ENCODE data around the gene ASB18.

Gene ASB18

DNA sequence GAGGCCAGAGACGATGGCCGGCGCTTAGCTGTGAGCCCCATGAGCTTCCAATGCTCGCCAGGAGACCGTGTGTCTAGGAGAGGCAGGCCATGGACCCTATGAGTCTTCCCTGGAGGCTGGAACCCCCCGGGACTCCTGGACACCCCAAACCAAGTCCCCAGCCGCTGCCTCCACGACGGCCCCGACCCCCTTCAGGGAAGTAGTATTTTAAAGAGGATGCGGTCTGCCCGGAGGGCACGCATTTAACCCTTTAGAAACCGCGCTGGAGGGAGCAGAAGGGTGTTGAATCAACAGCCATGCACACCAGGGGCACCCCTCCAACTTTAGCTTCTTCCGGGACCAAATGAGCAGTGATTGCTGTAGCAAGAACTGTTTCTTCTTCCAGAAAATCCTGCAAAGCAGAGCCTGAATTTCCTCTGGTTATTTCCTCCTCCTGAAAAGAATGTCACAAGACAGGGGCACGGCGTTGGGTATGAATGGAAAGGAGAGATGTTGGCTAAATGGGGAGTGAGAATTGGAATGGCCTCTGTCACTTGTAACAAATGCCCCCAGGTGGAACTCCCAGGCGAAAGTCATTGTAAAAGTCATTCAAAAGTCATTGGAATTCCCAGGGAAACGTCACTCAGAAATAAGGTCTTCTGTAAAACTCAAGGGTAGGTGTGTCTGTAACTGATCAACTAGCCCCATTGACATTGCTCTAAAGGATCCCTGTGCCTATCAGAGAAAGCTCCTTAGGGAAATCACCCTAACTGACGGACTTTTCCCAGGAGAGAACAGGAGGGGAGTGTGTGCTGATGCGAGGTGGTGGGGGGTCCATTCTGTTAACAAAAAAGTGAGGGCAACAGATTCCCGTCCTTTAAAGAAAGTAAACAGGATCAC is 90.2 kb downstream of the ASB18 start:
- no peak for DNase-seq (ENCODE audit: low spot score)

DNA sequence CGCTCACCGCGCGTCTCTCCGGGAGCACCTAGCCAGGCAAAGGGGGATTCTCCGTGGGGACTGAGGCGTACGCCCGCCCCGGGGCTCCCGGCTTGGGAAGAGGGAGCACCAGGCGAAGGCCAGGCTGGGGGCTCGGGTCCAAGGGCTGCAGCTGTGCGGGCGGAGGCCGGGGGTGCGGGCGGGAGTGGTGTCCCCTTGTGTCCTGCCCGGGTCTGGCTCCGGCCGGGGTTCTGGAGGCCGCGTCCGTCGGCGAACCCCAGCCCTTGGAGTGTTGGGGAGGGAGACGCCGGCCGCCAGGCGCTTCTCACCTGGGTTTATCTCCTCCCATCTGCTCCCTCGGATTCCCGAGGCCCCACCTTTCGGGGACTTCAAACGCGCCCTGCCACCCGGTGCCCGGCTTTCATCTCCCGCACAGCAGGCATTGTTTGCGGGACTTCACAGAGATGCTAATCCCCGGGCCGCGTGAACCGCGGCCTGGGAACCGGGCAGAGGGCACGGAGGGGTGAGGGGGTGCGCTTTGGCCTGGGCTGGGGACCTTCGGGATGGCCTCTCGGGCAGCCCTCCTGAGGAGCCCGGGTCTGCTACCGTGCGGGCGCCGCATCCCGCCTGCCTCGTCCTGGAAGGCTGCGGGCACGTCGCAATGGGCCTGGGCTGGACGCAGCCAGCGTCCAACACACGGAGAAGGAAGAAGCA is 91.0 kb downstream of the ASB18 start:
- DNase-seq (ENCODE audit: low spot score): no peak

- DNase-seq (ENCODE audit: low spot score): no peak
These were observed 91.8 kb downstream of the ASB18 start for GRCh38 chr2:236172255-236173035.

DNA sequence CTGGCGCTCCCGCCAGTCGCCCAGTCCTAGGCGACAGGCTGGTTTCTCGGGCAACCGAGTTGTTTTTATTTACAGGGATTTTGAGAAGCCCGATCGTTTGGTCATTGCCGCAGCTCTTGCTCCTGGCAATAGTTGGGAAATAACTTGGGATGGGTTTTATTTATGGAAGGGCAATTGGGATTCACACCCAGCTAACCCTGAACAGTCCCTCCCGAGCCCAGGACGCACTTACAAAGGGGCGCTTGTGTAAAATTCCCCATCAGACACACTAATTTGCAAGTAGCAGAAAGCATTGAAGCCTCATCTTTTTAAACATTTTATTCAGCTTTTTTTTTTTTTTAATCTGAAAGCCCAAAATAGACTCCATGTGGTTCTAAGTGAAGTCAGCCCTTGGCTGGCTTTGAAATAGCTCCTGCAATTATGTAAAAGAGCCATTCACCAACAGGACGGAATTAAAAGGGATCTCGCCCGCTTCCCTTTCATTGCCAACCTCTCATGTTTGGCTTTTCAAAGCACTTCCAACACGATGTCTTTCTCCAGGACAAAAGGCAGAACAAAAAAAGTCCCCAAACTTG is 92.4 kb downstream of the ASB18 start:
- DNase-seq (ENCODE audit: low spot score): no peak

DNA sequence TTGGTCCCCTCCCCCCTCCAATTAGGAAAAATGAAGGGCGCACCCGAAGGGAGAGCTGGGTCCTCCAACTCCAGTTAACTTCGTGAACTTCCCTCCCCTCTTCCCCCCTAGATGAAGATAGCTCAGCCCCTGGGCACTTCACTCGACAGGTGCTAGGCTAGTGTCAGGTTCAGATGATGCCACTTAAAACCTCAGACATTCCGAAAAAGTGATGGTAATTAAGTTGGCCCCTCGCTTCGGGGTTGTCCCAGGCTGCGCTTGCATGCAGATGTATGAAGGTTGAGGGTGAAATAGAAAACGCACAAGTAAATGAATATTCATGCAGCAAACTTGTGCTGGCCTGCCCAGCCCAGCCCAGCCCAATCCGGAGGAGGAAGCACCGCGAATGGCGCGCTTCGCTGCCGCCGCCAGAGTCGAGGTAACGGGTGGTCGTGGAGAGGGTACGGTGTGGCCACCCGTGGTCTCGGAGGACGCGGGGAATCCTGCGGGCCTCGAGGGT is 93.0 kb downstream of the ASB18 start:
- DNase-seq (ENCODE audit: low spot score): no peak

DNA sequence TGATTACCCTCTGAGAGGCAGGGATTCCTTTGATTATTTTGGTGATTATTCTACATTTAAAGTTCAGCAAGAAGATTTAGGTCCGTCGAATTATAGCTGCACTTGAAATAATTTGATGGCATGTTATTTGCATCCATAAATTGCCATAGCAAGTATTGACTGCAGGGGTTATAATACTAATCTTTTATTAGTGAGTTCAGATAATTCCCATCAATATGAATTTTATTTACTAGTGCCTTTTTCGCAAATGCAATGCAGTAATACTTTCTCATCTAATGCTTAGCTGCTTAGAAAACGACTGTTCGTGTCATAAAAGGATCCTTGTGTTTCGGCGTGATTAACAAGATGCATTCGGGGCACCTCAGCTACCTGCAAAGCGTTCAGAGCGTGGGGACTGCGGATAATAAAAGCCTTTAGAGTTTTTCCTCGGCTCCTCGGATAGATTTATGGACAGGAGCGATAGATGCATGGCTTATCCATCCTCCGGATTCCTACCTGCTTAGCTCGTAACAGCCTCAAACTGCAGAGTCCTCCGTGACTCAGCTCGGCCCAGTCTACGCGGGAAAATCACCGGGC is 93.5 kb downstream of the ASB18 start:
- no peak for DNase-seq (ENCODE audit: low spot score)

DNA sequence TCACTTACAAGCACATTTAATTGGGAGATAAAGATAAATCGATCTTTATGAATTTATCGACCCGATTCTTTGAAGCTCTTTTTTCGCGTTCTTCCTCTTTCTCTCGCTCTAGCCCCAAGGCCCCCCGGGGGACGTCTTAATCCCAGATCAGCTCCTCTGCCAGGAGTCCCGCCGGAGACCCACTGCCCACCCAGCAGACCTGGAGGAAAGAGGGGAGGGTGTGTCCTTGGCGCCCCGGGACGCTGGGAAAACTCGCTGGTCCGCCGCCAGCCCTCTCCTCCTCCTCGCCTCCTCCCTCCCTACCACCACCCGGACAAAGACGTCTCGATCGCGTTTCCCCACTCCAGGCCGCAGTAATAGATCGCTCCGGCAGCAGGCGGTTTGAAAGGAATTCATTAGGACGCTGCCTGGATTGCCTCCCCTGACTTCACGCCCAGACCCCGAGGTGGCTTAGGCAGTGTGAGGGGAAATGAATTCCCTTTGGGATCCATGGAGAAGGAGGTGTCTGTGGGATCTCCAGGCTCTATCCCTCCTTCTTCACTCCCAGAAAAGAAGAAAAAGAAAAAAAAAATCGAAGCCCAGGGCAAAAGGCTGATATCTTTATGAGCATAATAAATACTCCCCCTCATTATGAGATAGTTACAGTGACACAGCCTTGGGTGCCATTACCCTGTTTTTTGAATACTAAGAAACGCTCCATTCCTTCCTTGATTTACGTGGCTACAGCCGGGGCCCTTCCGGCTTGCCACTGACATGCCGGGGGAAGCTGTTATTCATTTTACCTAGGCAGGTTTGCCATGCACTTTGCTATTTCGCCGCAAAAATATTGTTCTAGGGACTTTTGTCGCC is 94.2 kb downstream of the ASB18 start:
- no peak for DNase-seq (ENCODE audit: low spot score)

DNA sequence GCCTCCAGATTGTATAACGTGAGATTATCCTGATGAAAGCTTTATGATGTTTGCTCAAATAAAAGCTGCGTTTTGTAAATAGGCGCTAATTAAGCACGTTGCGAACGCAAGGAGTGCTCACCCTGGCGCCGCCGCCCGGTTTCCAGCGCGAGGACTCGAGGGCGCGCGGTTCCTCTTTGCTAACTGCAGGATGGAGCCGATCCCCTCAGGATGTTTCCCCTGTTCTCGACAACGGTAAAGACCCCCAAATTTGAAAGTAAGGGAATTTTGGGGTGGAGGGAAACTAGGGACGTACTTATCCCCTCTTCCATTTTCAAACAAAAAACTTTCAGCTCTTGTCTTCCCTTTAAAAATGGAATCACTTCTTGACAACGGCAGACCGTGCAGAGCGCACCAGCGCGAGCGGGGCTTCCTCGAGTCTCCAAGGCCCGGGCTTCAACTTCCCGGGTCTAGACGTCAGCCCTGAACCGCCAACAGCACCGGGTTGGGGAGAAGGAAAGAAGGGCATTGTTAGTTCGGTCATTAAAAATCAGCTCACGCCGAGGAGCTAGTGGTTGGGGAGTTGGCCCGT is 95.0 kb downstream of the ASB18 start:
- DNase-seq (ENCODE audit: low spot score): no peak

- DNase-seq (ENCODE audit: low spot score): peak; percentile 86
These were observed 95.8 kb downstream of the ASB18 start, which contains the start of gene GBX2 for GRCh38 chr2:236168110-236169080. Gene GBX2 (minus strand): TSS chr2:236168386. CDS start chr2:236167971, 415 bp downstream.

DNA sequence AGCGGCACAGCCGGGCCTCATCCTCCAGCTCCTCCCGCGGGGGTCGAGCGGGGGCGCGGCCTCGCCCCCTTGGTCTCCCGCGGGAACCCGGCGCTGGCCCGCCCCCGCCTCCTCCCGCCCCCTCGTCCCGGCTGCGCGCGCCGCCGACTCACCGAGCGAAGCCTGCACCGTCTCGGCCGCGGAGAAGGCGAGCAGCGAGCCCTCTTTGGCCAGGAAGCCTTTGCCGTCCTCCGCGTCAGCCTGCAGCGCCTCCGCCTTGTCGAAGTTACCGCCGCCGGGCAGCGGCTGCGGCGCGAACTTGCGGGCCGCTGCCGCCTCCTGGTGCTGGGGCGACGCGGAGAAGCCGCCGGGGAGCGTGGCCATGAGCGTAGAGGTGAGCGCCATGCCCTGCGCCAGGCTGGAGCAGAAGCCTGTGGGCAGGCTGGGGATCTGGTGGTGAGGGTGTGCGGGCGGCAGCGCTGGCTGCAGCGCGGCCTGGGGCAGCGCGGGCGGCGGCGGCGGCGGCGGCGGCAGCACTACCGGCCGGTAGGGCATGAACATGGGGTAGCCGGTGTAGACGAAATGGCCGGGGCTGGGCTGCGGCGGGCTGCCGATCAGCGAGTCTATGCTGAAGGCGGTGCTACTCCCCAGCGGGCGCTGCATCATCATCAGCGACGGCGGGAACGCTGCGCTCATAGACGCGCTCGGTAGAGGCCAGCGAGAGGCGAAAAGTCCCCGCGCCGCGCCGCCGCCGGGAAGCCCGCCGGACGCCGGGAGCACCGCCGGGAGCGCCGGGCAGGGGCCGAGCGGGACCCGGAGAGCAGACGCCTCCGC is 96.7 kb downstream of the ASB18 start:
- DNase-seq (ENCODE audit: low spot score): peak; percentile 63

DNA sequence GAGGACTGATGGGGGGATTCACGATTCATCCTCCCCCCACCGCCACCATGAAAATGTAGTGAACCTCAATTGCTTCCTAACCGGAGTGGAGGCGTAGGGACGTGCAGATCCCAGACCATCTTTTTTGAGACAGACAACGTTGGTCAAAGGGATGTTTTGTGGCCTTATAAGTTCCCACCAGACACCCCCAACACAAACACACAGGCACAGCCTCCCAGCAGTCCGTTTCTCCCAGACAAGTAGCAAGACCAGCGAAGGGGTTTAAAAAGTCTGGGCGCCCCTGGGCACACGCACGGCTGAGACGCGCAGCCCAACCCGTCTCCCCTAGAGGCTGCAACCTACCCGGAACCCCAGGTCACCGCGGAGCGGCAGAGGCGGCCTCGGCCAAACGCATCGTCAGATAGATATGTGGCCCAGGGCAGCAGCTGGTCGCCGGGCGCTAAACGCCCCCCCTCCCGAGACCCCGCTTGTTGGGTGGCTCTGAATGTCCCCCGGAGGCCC is 97.4 kb downstream of the ASB18 start:
- DNase-seq (ENCODE audit: low spot score): peak; percentile 11

DNA sequence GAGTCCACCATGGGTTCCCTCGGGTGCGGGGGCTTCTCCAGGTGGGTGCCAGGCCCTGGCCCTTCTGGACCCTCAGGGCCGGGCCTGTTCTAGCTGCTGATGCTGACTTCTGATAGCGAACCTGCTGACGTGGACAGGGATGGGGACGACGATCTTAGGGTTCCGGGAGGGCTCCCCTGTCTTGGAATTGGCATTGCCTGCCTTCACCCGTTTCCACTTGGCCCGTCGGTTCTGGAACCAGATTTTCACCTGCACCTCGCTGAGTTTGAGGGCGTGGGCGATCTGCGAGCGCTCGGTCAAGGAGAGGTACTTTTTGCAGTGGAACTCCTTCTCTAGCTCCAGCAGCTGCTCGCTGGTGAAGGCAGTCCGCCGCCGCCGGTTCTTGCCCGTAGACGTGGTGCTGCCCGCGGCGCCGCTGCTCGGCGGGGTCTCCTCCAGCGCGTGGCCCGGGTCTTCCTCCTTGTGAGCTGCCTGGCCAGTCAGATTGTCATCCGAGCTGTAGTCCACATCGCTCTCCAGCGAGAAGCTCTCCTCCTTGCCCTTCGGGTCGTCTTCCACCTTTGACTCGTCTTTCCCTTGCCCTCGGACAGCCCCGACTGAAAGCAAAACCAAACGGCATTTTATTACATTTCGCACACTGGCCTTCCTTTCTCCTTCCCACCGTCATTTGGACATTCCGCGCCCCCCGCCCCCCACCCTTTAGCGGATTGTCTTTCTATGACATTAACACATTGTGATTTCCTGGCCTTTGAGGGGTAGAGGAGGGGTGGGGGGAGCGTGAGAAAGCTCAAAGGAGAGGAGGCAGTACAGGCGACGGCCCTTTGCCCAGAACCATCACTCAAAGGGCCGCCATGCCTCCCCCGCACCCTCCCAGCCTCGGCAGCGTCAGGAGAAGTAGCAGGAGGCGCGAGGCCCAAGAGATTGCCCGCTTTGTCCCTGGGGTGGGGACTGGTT is 98.1 kb downstream of the ASB18 start:
- DNase-seq (ENCODE audit: low spot score): peak; percentile 36

DNA sequence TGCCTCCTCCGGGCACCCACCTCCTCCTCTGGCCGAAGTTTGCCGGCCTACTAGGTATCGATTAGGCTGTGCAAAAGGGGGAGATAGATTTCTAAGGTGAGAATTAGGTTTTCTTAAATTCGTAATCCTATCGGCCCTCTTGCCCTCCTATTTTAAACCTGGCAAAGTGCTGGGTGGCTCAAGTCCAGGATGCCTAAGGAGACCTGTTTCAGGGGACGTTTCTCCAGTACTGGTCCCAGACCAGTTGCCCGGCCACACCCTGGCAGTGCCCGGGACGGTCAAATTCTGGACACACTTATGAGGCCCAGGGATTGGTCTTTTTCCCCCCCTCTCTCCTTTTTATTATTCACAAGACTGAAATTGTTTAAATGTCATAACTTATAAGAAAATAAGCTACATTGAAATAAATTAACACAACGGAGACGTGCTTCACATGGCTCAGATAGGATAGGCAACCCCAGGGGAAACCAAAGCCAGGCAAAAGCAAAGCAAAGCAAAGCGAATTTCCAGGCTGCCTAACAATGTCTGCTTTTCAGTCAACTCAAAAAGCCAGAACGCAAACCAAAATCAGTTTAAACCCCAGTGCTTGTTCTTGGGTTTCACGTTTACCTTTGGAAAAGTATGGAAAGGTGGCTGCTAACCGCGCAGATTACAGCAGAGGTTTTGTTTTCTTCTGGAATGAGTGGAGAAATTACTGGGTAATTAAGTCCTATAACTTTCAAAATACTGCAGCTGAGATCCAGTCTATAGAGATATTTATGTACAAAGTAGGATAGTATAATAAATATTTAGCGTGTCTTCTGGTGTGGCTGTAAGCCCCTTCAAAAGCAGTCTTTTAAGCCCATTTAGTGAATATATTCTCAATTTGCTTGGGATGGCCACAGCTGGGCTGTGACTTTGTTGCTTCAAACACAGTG is 99.0 kb downstream of the ASB18 start:
- no peak for DNase-seq (ENCODE audit: low spot score)

DNA sequence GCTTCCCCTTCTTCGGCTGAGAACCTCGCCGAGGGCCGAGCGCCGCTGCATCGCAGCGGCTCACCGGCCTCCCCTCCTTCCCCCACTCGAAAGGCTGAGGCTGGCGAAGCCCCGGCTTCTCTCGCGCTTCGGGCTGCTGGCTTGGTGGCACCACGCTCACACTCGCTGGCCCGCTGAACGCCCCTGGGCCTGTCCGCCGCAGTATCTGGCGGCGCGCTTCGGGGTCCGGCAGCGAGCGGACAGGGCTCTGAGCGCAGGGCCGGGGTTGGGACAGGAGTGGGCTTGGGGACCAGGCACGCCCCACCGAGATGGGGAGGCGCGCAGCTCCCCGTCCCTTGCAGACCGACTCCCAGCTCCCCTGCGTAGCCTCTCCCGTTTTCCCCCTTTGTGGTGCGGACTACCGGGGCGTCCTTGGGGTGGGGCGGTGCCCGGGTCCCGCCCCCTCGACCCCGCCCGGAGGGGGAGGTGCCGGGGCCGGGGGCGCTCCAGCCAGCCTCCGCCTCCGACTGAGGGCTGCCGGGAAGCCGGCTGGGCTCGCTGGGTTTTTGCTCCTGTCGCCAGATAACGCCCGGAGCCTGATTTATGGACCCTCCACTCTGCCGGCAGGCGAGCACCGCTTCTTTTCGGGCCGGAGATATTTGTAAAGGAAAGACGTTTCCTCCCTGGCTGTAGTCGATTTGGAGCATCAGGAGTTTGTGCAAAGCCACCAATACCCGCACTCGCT is 99.8 kb downstream of the ASB18 start:
- peak; percentile 55 for DNase-seq (ENCODE audit: low spot score)
